DMS114 treated with DMSO at 0.1 percent for 48 hours (cell line): ENCODE data around the gene TACC2.

Experiments used
- DNase-seq: peaks from one replicate; lab custom pipeline; 2025; ENCODE audit not compliant: unreplicated experiment; lab: John Stamatoyannopoulos, UW

The TACC2 gene

GRCh38 chr10:122291739-122292138, 302.8 kb downstream of the TACC2 start:
- DNase-seq, result no peak

GRCh38 chr10:122292376-122292775, 303.4 kb downstream of the TACC2 start:
- no peak for DNase-seq

GRCh38 chr10:122293156-122293960, 304.4 kb downstream of the TACC2 start:
- no peak for DNase-seq

- DNase-seq, result no peak
Observed at GRCh38 chr10:122293961-122294380, 305.0 kb downstream of the TACC2 start.

- no peak for DNase-seq
Observed at GRCh38 chr10:122294511-122295450, 305.8 kb downstream of the TACC2 start.

GRCh38 chr10:122295451-122295809, 306.5 kb downstream of the TACC2 start:
- DNase-seq, result no peak

- DNase-seq, result no peak
Observed at GRCh38 chr10:122296363-122297120, 307.6 kb downstream of the TACC2 start.

- DNase-seq, result no peak
Observed at GRCh38 chr10:122297583-122297982, 308.6 kb downstream of the TACC2 start.

- no peak for DNase-seq
Observed at GRCh38 chr10:122298206-122298597, 309.2 kb downstream of the TACC2 start.

- peak; percentile 88 for DNase-seq
Observed at GRCh38 chr10:122298598-122299301, 309.8 kb downstream of the TACC2 start.

- DNase-seq, result no peak
Observed at GRCh38 chr10:122299423-122300075, 310.6 kb downstream of the TACC2 start.

GRCh38 chr10:122301055-122301810, 312.3 kb downstream of the TACC2 start:
- DNase-seq, result no peak

GRCh38 chr10:122301811-122302115, 312.8 kb downstream of the TACC2 start:
- no peak for DNase-seq

- DNase-seq, result no peak
Observed at GRCh38 chr10:122302315-122302714, 313.4 kb downstream of the TACC2 start.

GRCh38 chr10:122303271-122304053, 314.5 kb downstream of the TACC2 start:
- DNase-seq, result no peak
